HepG2 (cell line): ENCODE measurements around the gene VEPH1. TPM values are rescaled to one million over a fixed set of nuclear protein-coding genes. Genes with fewer than 3 reads are reported as not detected.

ENCODE experiments used
- ATAC-seq: fragments of 200-7000 bp; cut with Tn5 transposase; 3 replicates; pipeline ENCODE4 v1.9.1; 2020; ENCODE audit warnings: mild to moderate bottlenecking, moderate library complexity
- BruUV-seq: library from RNA; stranded (reverse); fragments of 400-500 nt; replicated peaks from 2 replicates; lab custom pipeline; 2021; lab: Mats Ljungman, UMichigan
- CTCF ChIA-PET: fragments of 300-600 bp; formaldehyde crosslinking; extraction: SDS; loops from one replicate; lab custom pipeline; 2021; ENCODE audit warnings: low total read pairs, inconsistent platforms, low intra/inter-chr PET ratio; lab: Yijun Ruan, JAX
- POLR2A ChIA-PET: fragments of 350-600 bp; sonication (Branson Sonifier 250); formaldehyde crosslinking; loops from one replicate; lab custom pipeline; 2020; ENCODE audit warnings: antibody characterized with exemption, inconsistent platforms; lab: Yijun Ruan, JAX
- DNase-seq: peaks from one replicate; pipeline ENCODE4 v3.0.0-alpha.2; 2015; ENCODE audit warnings: low spot score
- FAIRE-seq: peaks from 3 replicates; lab custom pipeline; 2011; peaks lifted over from hg19 to GRCh38; lab: Jason Lieb, UNC
- H2AFZ ChIP-seq: one replicate; pipeline ENCODE4 v1.6.1; 2011; ENCODE audit warnings: low read length, inconsistent platforms
- H3K27ac ChIP-seq: fragments of 300-600 bp; 3 replicates; pipeline ENCODE4 v1.8.0; 2011; ENCODE audit warnings: mixed run types, mild to moderate bottlenecking, mixed read lengths, low read length, inconsistent platforms; ENCODE audit not compliant: insufficient read depth; ENCODE audit errors: extremely low read length
- H3K27me3 ChIP-seq, 2 experiments: fragments of 200-600 bp in 1 of 2; 2 replicates in 1 of 2; 3 replicates in 1 of 2; pipeline versions ENCODE4 v1.6.0 to v1.8.0; 2011; ENCODE audit warnings: low read length in 2 of 2, mild to moderate bottlenecking in 2 of 2, moderate library complexity in 2 of 2, inconsistent platforms in 1 of 2; ENCODE audit not compliant: insufficient read depth in 2 of 2, control insufficient read depth in 1 of 2
- H3K36me3 ChIP-seq, 2 experiments: fragments of 200-600 bp in 1 of 2; replicated peaks in 1 of 2; 2 replicates in 1 of 2; 3 replicates in 1 of 2; pipeline versions ENCODE4 v1.5.1 to v1.8.0; 2011; ENCODE audit warnings: low read length in 2 of 2, inconsistent platforms in 1 of 2; ENCODE audit not compliant: insufficient read depth in 2 of 2, control insufficient read depth in 1 of 2
- H3K4me1 ChIP-seq: 2 replicates; pipeline ENCODE4 v1.5.1; 2012; ENCODE audit warnings: low read length, inconsistent platforms; ENCODE audit not compliant: insufficient read depth
- H3K4me2 ChIP-seq: 2 replicates; pipeline ENCODE4 v1.6.0; 2011; ENCODE audit warnings: low read depth, low read length, inconsistent platforms
- H3K4me3 ChIP-seq, 3 experiments: fragments of 200-600 bp in 1 of 3; sonication (generic), shearing (Covaris generic) in 1 of 3; replicated peaks in 1 of 3; 2 replicates each; pipeline ENCODE4 v1.5.1; 2011 to 2016; ENCODE audit warnings: low read length in 3 of 3, inconsistent platforms in 2 of 3, low read depth in 2 of 3, mild to moderate bottlenecking in 2 of 3, control low read depth in 1 of 3, mixed read lengths in 1 of 3; ENCODE audit not compliant: insufficient read depth in 1 of 3
- H3K79me2 ChIP-seq: one replicate; pipeline ENCODE4 v1.6.1; 2011; ENCODE audit warnings: low read length, inconsistent platforms; ENCODE audit not compliant: insufficient read depth
- H3K9ac ChIP-seq: 2 replicates; pipeline ENCODE4 v1.6.0; 2011; ENCODE audit warnings: mild to moderate bottlenecking, low read depth, low read length, inconsistent platforms; ENCODE audit not compliant: insufficient read depth
- H3K9me3 ChIP-seq: 2 replicates; pipeline ENCODE4 v1.5.1; 2012; ENCODE audit warnings: mild to moderate bottlenecking, low read length
- H4K20me1 ChIP-seq: 2 replicates; pipeline ENCODE4 v1.6.0; 2011; ENCODE audit warnings: inconsistent platforms, mild to moderate bottlenecking, low read length, moderate library complexity; ENCODE audit not compliant: insufficient read depth
- HMGXB3 ChIP-seq: sonication (generic); formaldehyde crosslinking; IDR thresholded peaks from 2 replicates; pipeline ENCODE4 v1.4.0; 2020; ENCODE audit warnings: missing genetic modification reagents, borderline replicate concordance
- ZNF281 ChIP-seq: sonication (generic); formaldehyde crosslinking; IDR thresholded peaks from 2 replicates; pipeline ENCODE4 v1.4.0; 2020; ENCODE audit warnings: missing genetic modification reagents, borderline replicate concordance
- ZNF510 ChIP-seq: sonication (generic); formaldehyde crosslinking; IDR thresholded peaks from 2 replicates; pipeline ENCODE4 v1.4.0; 2020; ENCODE audit warnings: low read depth, mild to moderate bottlenecking, missing genetic modification reagents
- WGBS: methylation state at CpG from one replicate; pipeline ENCODE4 v1.1.6; 2017; ENCODE audit warnings: low lambda C conversion rate; 5-methylcytosine and 5-hydroxymethylcytosine counted together
- in situ Hi-C: cut with HindIII; loops from 2 replicates; pipeline ENCODE4 v1.10.0; 2017; ENCODE audit warnings: low pct_unique_long_range_greater_than_20kb; ENCODE audit not compliant: extremely low pct_ligation_motif_present
- intact Hi-C: fragments of 100-400 bp; cut with micrococcal nuclease; formaldehyde crosslinking; loops from one replicate; pipeline ENCODE4 v1.10.0; 2022; ENCODE audit not compliant: unreplicated experiment
- polyA plus RNA-seq, 8 experiments: library from polyadenylated mRNA; depleted of rRNA in 3 of 8; stranded (reverse) in 7 of 8; unstranded in 1 of 8; fragments of >200 nt; fragmentation: Illumina TruSeq in 4 of 8; extraction: Trizol in 4 of 8; gene quantifications; 2 replicates each; pipeline versions ENCODE4 v1.2.1 to v1.2.3, GENCODE V29; 2011 to 2016; ENCODE audit warnings: low read depth in 4 of 8, missing spikeins in 1 of 8, mixed read lengths in 1 of 8; ENCODE audit not compliant: insufficient read depth in 1 of 8
- total RNA-seq, 5 experiments: library from RNA; depleted of rRNA; stranded (reverse); fragments of >200 nt; fragmentation: Illumina TruSeq; extraction: Trizol; gene quantifications; 2 replicates each; pipeline ENCODE4 v1.2.3, GENCODE V29; 2016; ENCODE audit warnings: low read depth in 1 of 5

Gene VEPH1
- total and polyA plus RNA-seq, 2 of the 13 experiments (the other 11 are each of a cell fraction or from before 2014, with no cell fraction given) = not detected

GRCh38 chr3:157501863-157502262 lies 1.4 kb downstream of the VEPH1 start:
- H2AFZ ChIP-seq = no peak overlapping the region

More at GRCh38 chr3:157501863-157502262, 1.4 kb downstream of the VEPH1 start:
- intact Hi-C loops = no loop called here
- H3K9ac ChIP-seq = no peak overlapping the region
- ChIA-PET POLR2A (no interaction called here), CTCF (no interaction called here)
- H3K4me3 ChIP-seq = no peak overlapping the region
- H3K79me2 ChIP-seq = no peaks in the 10 kb centered on the region
- no peak overlapping the region for H3K27ac ChIP-seq
- H3K27me3 ChIP-seq = no peaks in the 10 kb centered on the region; a peak in 1 of 5 replicates
- in situ Hi-C loops = no loop called here
- H3K36me3 ChIP-seq = no peaks in the 10 kb centered on the region
- ATAC-seq = no peak
- H3K4me2 ChIP-seq = no peak overlapping the region
- FAIRE-seq = no peak
- peaks cover 14% of the 10 kb centered on the region for H3K4me1 ChIP-seq
- H4K20me1 ChIP-seq = no peaks in the 10 kb centered on the region
- H3K9me3 ChIP-seq = no peaks in the 10 kb centered on the region
- WGBS = 26% methylated on average over 4 of the region's 4 CpGs
- no TSS peak for BruUV-seq
- no peak for DNase-seq
- TF ChIP-seq HMGXB3 (CRISPR knock-in tag) (no peak), ZNF510 (no peak), ZNF281 (CRISPR knock-in tag) (no peak)
